ENCODE results near the gene STPG4.

STPG4 gene

DNA sequence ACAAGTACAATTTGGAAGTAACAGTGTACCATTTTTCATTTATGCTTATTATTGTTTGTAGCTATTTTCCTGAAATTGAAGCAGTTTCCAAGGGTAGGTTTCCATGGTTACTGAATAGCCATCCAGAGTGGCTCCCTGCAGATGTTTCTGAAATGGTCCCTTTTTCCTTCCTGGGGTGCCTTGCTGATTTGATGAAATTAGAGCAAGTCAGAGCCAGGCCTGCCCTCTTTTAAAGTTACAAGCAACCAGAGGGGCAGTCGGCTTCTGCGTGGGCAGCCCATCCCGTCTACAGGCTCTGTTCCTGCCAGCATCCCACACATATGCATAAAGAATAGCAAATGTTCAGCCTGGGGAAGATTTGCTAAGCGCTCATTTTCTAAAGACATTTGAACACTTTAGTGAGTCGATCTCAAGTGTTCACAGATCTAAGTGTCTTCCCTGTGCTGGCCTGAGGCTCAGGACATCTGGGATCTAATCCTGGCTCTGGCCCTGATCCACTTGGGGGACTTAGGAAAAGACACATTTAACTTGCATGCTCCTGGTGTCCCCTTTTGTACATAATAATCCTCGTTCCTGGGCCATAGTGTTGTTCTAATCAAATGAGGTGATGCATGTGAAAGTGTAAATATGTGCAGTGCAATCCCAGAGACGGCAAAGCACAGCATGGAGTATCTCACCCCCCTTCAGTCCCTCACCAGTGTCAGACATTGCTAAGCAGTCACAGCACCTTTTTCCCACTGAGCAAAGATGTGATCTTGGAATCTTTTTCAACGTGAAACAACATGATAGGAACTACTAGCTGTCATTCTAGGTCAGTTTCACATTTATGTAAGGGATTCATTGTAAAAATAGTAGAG is 92.2 kb downstream of the STPG4 start:
- TF ChIP-seq, protein P1, sequence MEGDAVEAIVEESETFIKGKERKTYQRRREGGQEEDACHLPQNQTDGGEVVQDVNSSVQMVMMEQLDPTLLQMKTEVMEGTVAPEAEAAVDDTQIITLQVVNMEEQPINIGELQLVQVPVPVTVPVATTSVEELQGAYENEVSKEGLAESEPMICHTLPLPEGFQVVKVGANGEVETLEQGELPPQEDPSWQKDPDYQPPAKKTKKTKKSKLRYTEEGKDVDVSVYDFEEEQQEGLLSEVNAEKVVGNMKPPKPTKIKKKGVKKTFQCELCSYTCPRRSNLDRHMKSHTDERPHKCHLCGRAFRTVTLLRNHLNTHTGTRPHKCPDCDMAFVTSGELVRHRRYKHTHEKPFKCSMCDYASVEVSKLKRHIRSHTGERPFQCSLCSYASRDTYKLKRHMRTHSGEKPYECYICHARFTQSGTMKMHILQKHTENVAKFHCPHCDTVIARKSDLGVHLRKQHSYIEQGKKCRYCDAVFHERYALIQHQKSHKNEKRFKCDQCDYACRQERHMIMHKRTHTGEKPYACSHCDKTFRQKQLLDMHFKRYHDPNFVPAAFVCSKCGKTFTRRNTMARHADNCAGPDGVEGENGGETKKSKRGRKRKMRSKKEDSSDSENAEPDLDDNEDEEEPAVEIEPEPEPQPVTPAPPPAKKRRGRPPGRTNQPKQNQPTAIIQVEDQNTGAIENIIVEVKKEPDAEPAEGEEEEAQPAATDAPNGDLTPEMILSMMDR (IDR thresholded peaks at IDR 0.05; ENCODE audit: extremely low read depth, missing control alignments): no peak
- no peak for DNase-seq (ENCODE audit: low spot score)

DNA sequence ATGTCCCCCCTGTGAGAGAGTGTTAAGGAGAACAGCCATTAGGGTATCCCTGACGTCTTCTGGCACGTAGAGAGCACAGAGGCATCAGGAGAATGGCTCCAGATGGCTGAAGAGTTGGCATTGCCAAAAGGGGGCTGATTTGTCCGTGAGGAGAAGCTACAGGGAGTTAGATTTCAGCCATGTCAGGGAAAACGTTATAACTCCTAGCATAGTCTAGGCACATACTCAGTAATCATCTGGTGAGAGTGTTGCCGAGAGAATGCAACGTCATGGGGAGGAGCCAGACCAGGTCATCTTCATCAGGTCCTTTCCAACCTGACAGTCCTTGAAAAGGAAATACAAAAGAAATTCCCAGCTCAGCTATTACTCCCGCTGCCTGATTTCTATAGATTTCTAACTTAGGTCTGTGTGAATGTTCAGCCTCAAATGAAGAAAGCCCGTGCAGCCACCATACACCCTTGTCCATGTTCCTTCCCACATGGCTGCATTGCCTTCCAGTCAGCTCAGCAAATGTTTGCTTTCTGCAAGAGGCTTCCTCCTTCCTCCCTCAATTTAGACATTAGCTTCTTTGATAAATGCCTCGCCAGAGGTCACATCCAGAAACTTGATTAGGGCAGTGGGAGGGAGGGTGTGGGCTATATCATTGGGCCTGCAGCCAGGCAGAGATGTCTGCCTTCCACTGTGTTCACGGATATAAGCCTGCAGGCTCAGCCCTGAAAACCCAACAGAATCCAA is 93.0 kb downstream of the STPG4 start:
- DNase-seq (ENCODE audit: low spot score): no peak
- TF ChIP-seq, protein P1 (IDR thresholded peaks at IDR 0.05; ENCODE audit: extremely low read depth, missing control alignments): no peak

DNA sequence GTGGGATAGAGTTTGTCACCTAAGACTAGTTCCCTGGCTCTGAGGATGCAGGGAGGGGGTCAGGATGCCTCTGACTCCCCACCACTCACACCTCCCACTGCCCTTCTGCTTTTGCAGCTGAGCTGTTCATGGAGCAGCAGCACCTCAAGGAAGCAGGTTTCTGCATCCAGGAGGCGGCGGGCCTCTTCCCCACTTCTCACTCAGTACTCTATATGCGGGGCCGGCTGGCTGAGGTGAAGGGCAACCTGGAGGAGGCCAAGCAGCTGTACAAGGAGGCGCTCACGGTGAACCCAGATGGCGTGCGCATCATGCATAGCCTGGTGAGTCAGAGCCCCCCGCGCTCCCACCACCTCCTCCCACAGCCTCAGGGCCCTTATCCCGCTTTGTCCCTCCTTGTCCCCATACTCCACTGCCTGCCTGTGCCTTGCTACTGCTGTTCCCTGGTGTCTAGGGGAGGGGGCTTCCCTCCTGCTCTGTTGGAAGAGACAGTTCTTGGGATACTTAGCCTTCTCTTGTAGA is 94.4 kb downstream of the STPG4 start:
- no peak for DNase-seq (ENCODE audit: low spot score)
- TF ChIP-seq, protein P1 (IDR thresholded peaks at IDR 0.05; ENCODE audit: extremely low read depth, missing control alignments): no peak

DNA sequence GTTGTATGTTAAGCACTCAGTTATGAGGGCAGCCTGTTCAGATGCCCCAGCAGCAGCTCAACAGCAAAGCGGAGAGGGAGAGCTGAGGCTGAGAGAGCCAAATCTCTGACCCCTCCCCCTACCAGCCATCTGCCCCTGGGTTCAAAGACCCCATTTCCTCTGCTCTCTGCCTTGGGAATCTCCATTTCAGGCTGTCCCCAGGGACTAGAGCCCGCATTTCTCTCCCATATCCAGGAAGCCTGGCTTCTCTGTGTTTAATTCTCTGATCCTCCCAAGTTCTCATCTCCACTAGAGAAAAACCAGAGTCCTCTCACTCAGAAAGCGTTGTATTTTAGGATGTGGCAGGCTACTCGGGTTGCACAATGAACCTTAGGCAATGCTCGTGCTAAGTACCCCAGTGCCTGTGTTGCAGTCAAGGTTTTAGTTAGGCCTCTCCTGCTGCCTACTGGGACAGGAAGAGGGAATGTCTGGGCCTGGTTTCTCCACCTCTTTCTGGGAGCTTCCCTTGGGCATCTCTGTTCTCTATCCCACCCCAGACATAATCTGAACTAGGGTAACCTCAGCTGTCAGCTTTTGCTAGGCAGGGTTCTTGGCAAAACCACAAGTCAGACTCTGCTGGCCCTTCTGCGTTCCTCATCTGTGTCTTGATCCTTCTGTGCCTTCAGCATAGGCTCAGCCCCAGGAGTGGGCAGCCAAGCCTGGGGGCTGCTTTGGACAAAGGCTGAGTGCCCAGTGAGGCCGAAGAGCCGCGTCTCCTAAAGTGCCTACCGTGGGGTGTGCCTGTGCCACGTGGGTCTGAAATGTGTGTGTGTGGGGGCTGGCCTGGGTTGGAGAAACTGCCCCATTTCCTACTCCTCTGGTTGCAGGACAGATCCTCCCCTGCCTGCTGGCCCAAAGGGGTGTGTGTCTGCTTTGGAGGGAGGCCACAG is 96.8 kb downstream of the STPG4 start:
- no peak for DNase-seq (ENCODE audit: low spot score)
- TF ChIP-seq, protein P1 (IDR thresholded peaks at IDR 0.05; ENCODE audit: extremely low read depth, missing control alignments): no peak

DNA sequence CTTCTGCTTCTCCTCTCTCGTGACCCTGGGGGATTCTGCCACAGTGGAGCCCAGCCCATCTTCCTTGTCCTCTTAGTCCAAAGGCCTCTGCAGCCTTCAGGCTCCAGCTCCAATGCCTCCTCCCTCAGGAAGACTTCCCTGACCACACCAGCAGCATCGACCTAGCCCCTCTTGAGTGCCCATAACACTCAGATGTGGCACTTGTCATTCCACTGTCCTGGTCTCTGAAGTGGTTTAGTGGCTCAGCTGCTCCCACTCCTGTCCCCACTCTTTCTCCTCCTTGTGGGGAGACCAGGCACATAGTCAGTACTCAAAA is 97.5 kb downstream of the STPG4 start:
- DNase-seq (ENCODE audit: low spot score): no peak
- TF ChIP-seq, protein P1 (IDR thresholded peaks at IDR 0.05; ENCODE audit: extremely low read depth, missing control alignments): no peak

DNA sequence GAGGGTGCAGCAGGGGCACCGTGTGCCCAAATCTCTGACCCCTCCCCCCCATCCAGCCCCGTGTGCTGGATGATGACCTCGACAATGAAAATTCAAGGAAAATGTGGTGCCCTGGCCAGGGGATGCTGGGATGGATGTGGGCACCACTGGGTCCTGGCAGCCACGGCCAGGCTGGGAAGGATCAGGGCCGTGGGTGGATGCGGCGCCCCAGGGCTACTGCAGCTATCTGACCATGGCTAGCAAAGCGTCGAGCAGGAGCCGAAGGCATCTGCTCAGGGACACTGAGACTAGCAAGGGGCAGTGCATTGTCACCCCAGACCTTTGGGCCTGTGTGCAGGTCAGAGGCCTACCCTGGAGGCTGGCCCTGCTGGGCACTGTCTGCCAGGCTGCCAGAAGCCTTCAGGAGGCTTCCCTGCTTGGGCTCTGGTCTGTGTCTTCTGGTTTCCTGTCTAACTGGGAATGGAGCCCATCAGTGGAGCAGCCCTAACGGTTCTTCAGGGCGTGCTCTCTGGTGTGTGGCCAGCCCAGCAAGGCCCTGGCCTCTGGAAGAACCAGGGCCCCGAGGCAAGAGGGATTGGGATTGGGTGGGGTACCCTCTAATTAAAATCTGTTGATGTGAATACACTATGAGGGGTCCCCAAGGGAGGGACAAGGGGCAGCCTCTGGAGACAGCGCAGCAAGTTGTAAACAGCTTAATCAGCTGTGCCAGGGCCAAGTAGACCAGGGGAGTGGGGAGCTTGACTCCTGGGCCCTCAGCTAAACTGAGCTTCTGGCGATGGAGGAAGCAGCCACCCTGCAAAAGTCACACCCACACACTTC is 98.0 kb downstream of the STPG4 start:
- DNase-seq (ENCODE audit: low spot score): peak; percentile 60
- TF ChIP-seq, protein P1 (IDR thresholded peaks at IDR 0.05; ENCODE audit: extremely low read depth, missing control alignments): no peak
